ENCODE results near the gene SEMA3D.

The SEMA3D gene

GRCh38 chr7:84975586-84976185 is 211.2 kb downstream of the SEMA3D start:
- DNase-seq: no peak

- no peak for DNase-seq
Measured at GRCh38 chr7:84971360-84971759, 215.5 kb downstream of the SEMA3D start.

GRCh38 chr7:84970670-84971069 is 216.2 kb downstream of the SEMA3D start:
- no peak for DNase-seq

GRCh38 chr7:84953234-84953633 is 233.6 kb downstream of the SEMA3D start:
- DNase-seq: no peak

GRCh38 chr7:84950836-84951235 is 236.0 kb downstream of the SEMA3D start:
- DNase-seq: peak; percentile 65

GRCh38 chr7:84949501-84949900 is 237.4 kb downstream of the SEMA3D start:
- no peak for DNase-seq

GRCh38 chr7:84949067-84949466 is 237.8 kb downstream of the SEMA3D start:
- no peak for DNase-seq

- DNase-seq: no peak
Measured at GRCh38 chr7:84948634-84949033, 238.2 kb downstream of the SEMA3D start.

GRCh38 chr7:84946549-84946948 is 240.3 kb downstream of the SEMA3D start:
- peak; percentile 72 for DNase-seq
